Pons (tissue), 1 donor: ENCODE measurements around the gene NME9.

ENCODE experiments used
- DNase-seq: peaks from one replicate; pipeline ENCODE4 v3.0.0-alpha.2; 2016; ENCODE audit warnings: low spot score

NME9 gene

DNA sequence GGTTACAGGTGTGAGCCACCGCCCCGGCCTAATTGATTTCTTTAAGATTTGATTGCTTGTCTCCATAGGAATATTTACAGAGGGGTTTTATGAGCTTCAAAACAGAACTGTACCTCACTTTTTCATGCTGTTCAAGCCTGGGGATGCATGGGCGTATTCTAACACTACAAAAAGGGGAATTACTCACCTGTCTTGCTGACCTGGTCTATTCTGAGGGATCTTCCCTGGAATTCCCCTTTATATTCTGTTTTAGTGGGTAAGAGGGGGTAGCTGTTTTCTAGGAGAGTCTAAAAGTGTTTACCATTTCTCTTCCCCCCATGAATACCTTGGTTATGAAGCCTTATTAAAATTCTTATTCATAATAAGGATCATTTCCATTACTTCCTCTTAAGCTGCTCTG, 48.1 kb downstream of the NME9 start:
- no peak for DNase-seq

DNA sequence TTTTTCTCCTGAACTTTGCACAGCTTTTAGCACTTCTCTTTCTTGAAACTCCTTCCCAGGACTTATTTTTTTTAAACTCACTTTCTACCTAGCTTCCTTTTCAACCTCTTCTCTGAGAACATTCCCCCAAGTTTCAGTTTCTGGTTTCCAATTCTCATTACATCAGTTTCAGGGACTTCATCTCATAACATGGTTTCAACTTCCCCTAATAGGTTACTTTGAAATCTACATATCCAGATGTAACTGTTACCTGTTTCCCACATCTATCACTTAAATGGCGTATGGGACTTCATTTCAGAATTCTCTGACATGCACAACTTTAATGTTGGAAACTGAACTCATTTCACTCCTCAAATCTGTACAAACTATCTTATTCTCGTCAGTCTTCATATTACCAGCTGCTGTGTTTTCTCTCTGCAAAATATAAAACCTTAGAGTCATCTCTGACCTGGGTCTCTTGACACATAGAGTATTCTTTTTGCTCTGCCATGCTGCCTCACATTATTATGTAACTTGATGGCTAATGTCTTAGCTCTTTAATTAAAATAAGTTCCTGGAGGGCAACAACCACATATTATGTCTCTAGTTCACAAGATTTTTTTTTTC, 58.4 kb downstream of the NME9 start:
- DNase-seq: no peak

DNA sequence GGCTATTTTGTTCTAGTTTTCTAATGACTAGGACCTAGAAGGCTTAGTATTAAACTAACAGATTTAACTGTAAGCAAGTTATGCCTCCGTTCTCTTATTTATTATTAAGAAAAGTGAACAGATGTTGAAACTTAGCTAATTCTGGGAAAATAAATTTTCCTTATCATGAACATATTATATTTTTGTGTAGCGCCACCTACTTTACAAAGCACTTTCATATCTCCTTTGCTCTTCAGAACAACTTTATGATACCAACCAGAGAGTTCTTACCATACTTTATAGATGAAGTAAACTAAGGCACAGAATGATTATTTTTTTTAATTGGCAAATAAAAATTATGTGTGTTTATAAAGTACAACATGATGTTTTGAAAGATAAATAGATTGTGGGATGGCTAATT, 59.4 kb downstream of the NME9 start:
- no peak for DNase-seq

GRCh38 chr3:138267083-138267482, 62.6 kb downstream of the NME9 start:
- DNase-seq: no peak

GRCh38 chr3:138265745-138266144, 63.9 kb downstream of the NME9 start:
- DNase-seq: no peak

DNA sequence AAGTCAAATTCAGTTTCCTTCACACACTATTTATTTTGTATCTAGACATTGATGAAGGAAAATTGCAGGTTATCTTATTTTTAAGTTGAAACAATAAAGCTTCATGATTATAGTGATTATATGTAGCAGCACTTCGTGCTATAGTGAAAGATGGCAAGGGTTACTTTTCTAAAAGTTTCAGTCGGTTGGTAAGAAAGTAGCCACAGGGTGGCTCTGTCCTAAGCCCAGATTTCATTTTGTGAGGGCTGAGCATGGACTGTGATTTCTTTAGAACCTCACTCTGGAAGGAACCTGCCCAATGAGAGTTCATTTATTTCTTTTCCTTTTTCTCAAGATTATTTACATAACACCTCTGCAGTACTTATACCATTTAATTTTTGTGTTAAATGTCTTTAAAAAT, 66.5 kb downstream of the NME9 start:
- DNase-seq: peak; percentile 23

DNA sequence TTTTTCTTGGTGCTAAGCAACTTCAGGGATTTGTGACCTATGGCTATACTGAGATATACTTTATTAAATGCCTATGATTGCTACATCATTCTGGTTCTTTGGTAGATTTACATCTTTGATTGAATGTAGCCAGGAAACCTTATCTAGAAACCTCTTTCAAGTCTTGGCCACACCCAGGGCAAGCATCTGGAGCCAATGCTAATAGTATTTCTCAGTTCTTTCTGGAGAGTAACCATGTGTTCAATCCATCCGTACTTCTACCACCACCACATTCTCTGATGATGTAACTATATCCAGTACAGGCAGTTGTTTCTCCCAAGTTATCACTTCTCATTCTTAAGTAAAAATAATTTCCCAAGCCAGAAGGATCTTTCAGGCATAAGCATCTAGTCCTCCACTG, 69.0 kb downstream of the NME9 start:
- no peak for DNase-seq

- no peak for DNase-seq
Observed at GRCh38 chr3:138259126-138259525, 70.5 kb downstream of the NME9 start.

GRCh38 chr3:138257986-138258385, 71.7 kb downstream of the NME9 start:
- no peak for DNase-seq

DNA sequence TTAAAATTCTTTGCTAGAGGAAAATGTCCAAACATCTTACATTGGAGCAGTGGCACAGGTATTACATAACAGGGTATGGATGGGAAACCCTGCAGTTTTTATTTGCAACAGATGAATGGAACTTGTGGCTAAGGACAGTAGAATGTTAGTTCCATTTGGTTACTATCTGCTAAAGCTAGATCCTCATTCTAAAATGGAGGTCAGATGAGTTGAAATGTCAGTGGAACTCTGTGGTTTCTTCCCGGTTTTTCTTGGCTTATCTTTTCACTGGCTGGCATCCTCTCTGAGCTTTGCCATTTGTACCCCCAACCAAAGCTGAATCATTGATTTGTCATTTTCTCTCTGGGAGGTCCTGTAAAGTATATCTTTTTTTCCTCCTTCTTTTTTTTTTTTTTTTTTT, 73.6 kb downstream of the NME9 start:
- DNase-seq: no peak

- no peak for DNase-seq
Observed at GRCh38 chr3:138254216-138254615, 75.4 kb downstream of the NME9 start.

GRCh38 chr3:138253609-138254008, 76.0 kb downstream of the NME9 start:
- DNase-seq: no peak
